ENCODE results near the gene PPM1K.

DNA sequence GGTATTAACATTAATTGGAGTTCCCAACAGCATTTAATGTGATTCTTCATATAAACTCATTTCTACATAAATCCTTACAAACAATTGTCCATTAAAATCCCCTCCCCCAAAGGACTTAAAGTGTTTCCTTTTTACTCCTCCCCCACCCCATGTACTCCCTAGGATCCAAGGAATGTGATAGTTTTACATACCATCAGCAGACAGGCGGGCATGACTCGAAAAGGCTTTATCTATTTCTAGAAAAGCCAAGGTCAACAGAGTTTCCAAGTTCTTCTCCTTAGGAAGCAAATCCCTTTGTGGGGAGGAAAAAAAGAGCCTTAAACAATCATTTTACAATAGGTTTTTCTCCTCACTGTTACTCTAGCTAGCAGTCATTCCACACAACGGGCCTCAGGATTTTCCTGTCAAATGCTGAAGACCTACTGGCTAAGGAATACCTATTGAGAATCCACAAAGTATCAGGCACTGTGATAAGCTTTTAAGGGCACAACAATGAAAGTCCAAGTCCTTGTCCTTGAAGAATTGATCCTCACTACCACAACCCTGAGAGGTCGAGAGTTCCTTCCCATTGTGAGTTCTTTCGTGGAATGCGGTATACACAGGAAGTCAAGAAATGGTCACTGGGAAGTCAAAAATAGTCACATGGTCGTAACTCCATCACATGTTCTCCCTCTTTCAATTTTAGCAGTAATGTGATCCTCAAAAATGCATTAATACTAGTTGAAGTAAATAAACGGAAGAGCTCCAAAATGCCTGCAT, 7.2 kb downstream of the PPM1K start:
- TF ChIP-seq, protein P1, sequence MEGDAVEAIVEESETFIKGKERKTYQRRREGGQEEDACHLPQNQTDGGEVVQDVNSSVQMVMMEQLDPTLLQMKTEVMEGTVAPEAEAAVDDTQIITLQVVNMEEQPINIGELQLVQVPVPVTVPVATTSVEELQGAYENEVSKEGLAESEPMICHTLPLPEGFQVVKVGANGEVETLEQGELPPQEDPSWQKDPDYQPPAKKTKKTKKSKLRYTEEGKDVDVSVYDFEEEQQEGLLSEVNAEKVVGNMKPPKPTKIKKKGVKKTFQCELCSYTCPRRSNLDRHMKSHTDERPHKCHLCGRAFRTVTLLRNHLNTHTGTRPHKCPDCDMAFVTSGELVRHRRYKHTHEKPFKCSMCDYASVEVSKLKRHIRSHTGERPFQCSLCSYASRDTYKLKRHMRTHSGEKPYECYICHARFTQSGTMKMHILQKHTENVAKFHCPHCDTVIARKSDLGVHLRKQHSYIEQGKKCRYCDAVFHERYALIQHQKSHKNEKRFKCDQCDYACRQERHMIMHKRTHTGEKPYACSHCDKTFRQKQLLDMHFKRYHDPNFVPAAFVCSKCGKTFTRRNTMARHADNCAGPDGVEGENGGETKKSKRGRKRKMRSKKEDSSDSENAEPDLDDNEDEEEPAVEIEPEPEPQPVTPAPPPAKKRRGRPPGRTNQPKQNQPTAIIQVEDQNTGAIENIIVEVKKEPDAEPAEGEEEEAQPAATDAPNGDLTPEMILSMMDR (conservative IDR thresholded peaks at IDR 0.05; ENCODE audit: low read depth in 2 of 2), result no peak
- TF ChIP-seq EZH2phosphoT487 (IDR thresholded peaks at IDR 0.05; ENCODE audit: unreplicated experiment) (no peak), EZH2 (IDR thresholded peaks at IDR 0.05; ENCODE audit: low read depth, unreplicated experiment) (no peak), ZNF331 (CRISPR knock-in tag; IDR thresholded peaks at IDR 0.05; ENCODE audit: low read depth) (no peak), POLR2AphosphoS5 (IDR thresholded peaks at IDR 0.05; ENCODE audit: low read depth) (no peak), JUNB (IDR thresholded peaks at IDR 0.05; ENCODE audit: unreplicated experiment) (no peak), NANOG (IDR thresholded peaks at IDR 0.05; ENCODE audit: borderline replicate concordance) (no peak), STAT1 (IDR thresholded peaks at IDR 0.05; ENCODE audit: unreplicated experiment) (no peak), CREB1 (CRISPR knock-in tag; IDR thresholded peaks at IDR 0.05; ENCODE audit: low read depth) (no peak), ZNF114 (CRISPR knock-in tag; IDR thresholded peaks at IDR 0.05) (no peak)
- TF ChIP-seq, protein P2, sequence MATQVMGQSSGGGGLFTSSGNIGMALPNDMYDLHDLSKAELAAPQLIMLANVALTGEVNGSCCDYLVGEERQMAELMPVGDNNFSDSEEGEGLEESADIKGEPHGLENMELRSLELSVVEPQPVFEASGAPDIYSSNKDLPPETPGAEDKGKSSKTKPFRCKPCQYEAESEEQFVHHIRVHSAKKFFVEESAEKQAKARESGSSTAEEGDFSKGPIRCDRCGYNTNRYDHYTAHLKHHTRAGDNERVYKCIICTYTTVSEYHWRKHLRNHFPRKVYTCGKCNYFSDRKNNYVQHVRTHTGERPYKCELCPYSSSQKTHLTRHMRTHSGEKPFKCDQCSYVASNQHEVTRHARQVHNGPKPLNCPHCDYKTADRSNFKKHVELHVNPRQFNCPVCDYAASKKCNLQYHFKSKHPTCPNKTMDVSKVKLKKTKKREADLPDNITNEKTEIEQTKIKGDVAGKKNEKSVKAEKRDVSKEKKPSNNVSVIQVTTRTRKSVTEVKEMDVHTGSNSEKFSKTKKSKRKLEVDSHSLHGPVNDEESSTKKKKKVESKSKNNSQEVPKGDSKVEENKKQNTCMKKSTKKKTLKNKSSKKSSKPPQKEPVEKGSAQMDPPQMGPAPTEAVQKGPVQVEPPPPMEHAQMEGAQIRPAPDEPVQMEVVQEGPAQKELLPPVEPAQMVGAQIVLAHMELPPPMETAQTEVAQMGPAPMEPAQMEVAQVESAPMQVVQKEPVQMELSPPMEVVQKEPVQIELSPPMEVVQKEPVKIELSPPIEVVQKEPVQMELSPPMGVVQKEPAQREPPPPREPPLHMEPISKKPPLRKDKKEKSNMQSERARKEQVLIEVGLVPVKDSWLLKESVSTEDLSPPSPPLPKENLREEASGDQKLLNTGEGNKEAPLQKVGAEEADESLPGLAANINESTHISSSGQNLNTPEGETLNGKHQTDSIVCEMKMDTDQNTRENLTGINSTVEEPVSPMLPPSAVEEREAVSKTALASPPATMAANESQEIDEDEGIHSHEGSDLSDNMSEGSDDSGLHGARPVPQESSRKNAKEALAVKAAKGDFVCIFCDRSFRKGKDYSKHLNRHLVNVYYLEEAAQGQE (IDR thresholded peaks at IDR 0.05; ENCODE audit: unreplicated experiment), result no peak
- TF ChIP-seq, protein P3, sequence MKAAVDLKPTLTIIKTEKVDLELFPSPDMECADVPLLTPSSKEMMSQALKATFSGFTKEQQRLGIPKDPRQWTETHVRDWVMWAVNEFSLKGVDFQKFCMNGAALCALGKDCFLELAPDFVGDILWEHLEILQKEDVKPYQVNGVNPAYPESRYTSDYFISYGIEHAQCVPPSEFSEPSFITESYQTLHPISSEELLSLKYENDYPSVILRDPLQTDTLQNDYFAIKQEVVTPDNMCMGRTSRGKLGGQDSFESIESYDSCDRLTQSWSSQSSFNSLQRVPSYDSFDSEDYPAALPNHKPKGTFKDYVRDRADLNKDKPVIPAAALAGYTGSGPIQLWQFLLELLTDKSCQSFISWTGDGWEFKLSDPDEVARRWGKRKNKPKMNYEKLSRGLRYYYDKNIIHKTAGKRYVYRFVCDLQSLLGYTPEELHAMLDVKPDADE (IDR thresholded peaks at IDR 0.05), result no peak

Data from GM23338 (cell line).